Vagina (tissue), 2 donors: ENCODE measurements around the gene FANCC. TPM values are rescaled to one million over a fixed set of nuclear protein-coding genes. Genes with fewer than 3 reads are reported as not detected.

Source experiments
- DNase-seq, 2 donors: peaks; one replicate each; pipeline ENCODE4 v3.0.0-alpha.2; 2017; ENCODE audit errors: extremely low spot score in 2 of 2
- H3K27ac ChIP-seq: fragments of 200-600 bp; sonication (generic); one replicate; pipeline ENCODE4 v1.5.1; 2019
- H3K27me3 ChIP-seq: fragments of 200-600 bp; sonication (generic); one replicate; pipeline ENCODE4 v1.5.1; 2019
- H3K36me3 ChIP-seq, 2 donors: fragments of 200-600 bp; sonication (generic); one replicate each; pipeline ENCODE4 v1.5.1; 2017 to 2019
- H3K4me1 ChIP-seq: fragments of 200-600 bp; sonication (generic); one replicate; pipeline ENCODE4 v1.5.1; 2019
- H3K4me3 ChIP-seq, 2 donors: fragments of 200-600 bp; sonication (generic); 1 replicate in 1 of 2; 2 replicates in 1 of 2; pipeline ENCODE4 v1.5.1; 2016 to 2019
- H3K9me3 ChIP-seq: fragments of 200-600 bp; sonication (generic); one replicate; pipeline ENCODE4 v1.5.1; 2019
- CTCF ChIP-seq, 3 experiments: fragments of 450-650 bp in 2 of 3; fragments of 200-600 bp in 1 of 3; sonication (generic) in 1 of 3; IDR thresholded peaks; one replicate each; pipeline ENCODE4 v1.5.1; 2017 to 2019; ENCODE audit warnings: antibody characterized with exemption in 3 of 3, mild to moderate bottlenecking in 2 of 3, moderate library complexity in 2 of 3
- POLR2A ChIP-seq, 2 donors: fragments of 450-650 bp; IDR thresholded peaks; one replicate each; pipeline ENCODE4 v1.6.1; 2017; ENCODE audit warnings: antibody characterized with exemption in 2 of 2, mild to moderate bottlenecking in 2 of 2, moderate library complexity in 2 of 2
- POLR2AphosphoS5 ChIP-seq, 2 donors: sonication (generic); formaldehyde crosslinking; IDR thresholded peaks; one replicate each; pipeline ENCODE4 v1.9.0; 2017; ENCODE audit warnings: antibody characterized with exemption in 2 of 2, mild to moderate bottlenecking in 2 of 2, low read depth in 1 of 2; ENCODE audit not compliant: insufficient read depth in 1 of 2
- intact Hi-C: fragments of 100-400 bp; cut with DNase I; formaldehyde crosslinking; loops from one replicate; pipeline ENCODE4 v1.15.1; 2023
- total RNA-seq: library from RNA; depleted of rRNA; stranded (reverse); fragments of >200 nt; gene quantifications from one replicate; pipeline ENCODE4 v1.2.3, GENCODE V29; 2016

The FANCC gene
- total RNA-seq, 1 donor from 2014 or later = 17.2 TPM

GRCh38 chr9:95116002-95116807, 201.3 kb downstream of the FANCC start:
- Histone ChIP-seq H3K27ac (peak overlapping the region; percentile 50), H3K36me3 (peaks cover 0 to 23% of the 10 kb centered on the region in 2 donors), H3K9me3 (no peaks in the 10 kb centered on the region)

GRCh38 chr9:95115104-95115503, 202.4 kb downstream of the FANCC start:
- no peak for TF ChIP-seq CTCF (IDR thresholded peaks at IDR 0.05)
- no peak for TF ChIP-seq POLR2A (IDR thresholded peaks at IDR 0.05)
- no peak for TF ChIP-seq POLR2AphosphoS5 (IDR thresholded peaks at IDR 0.05; ENCODE audit: insufficient read depth in 1 of 2, low read depth in 1 of 2)
- Histone ChIP-seq H3K27me3 (no peaks in the 10 kb centered on the region), H3K4me1 (peaks cover 22% of the 10 kb centered on the region), H3K9me3 (no peaks in the 10 kb centered on the region), H3K4me3 (no peak overlapping the region), H3K36me3 (peaks cover 0 to 27% of the 10 kb centered on the region in 2 donors), H3K27ac (no peak overlapping the region)
- intact Hi-C loops = no loop called here
- DNase-seq = no peak

More at GRCh38 chr9:95116002-95116807, 201.3 kb downstream of the FANCC start:
- TF ChIP-seq POLR2A (IDR thresholded peaks at IDR 0.05) (no peak), POLR2AphosphoS5 (IDR thresholded peaks at IDR 0.05; ENCODE audit: insufficient read depth in 1 of 2, low read depth in 1 of 2) (peak in 1 of 2 donors; percentile 21), CTCF (IDR thresholded peaks at IDR 0.05) (no peak)
- intact Hi-C loops = no loop called here
- Histone ChIP-seq H3K4me3 (no peak overlapping the region), H3K27me3 (no peaks in the 10 kb centered on the region), H3K4me1 (peaks cover 28% of the 10 kb centered on the region)
- DNase-seq = no peak

- peaks cover 28% of the 10 kb centered on the region for H3K4me1 ChIP-seq
- H3K9me3 ChIP-seq = no peaks in the 10 kb centered on the region
- DNase-seq = no peak
- H3K36me3 ChIP-seq = peaks cover 0 to 33% of the 10 kb centered on the region in 2 donors
- intact Hi-C loops = no loop called here
- H3K27me3 ChIP-seq = no peaks in the 10 kb centered on the region
- H3K27ac ChIP-seq = no peak overlapping the region
- TF ChIP-seq CTCF (IDR thresholded peaks at IDR 0.05) = no peak
- no peak for TF ChIP-seq POLR2A (IDR thresholded peaks at IDR 0.05)
- TF ChIP-seq POLR2AphosphoS5 (IDR thresholded peaks at IDR 0.05; ENCODE audit: insufficient read depth in 1 of 2, low read depth in 1 of 2) = no peak
- no peak overlapping the region for H3K4me3 ChIP-seq
Observed at GRCh38 chr9:95112436-95113280, 204.9 kb downstream of the FANCC start.

GRCh38 chr9:95111716-95112115, 205.8 kb downstream of the FANCC start:
- H3K4me1 ChIP-seq = peaks cover 30% of the 10 kb centered on the region
- no peak for TF ChIP-seq POLR2AphosphoS5 (IDR thresholded peaks at IDR 0.05; ENCODE audit: insufficient read depth in 1 of 2, low read depth in 1 of 2)
- TF ChIP-seq POLR2A (IDR thresholded peaks at IDR 0.05) = no peak
- TF ChIP-seq CTCF (IDR thresholded peaks at IDR 0.05) = no peak
- H3K36me3 ChIP-seq = peaks cover 0 to 36% of the 10 kb centered on the region in 2 donors
- no peaks in the 10 kb centered on the region for H3K27me3 ChIP-seq
- H3K9me3 ChIP-seq = no peaks in the 10 kb centered on the region
- no peak overlapping the region for H3K27ac ChIP-seq
- intact Hi-C loops = no loop called here
- no peak overlapping the region for H3K4me3 ChIP-seq
- DNase-seq = no peak
